C4-2B (cell line): ENCODE measurements around the gene GARRE1.
"Not testable (repeated sequence)": the region's sequence is repeated elsewhere in the genome, so short reads cannot be mapped to it uniquely, and the experiment has no call there.

Experiments used
- CTCF ChIP-seq: fragments of 450-650 bp; conservative IDR thresholded peaks from 2 replicates; pipeline ENCODE4 v1.5.1; 2017; ENCODE audit warnings: mild to moderate bottlenecking
- ZFX ChIP-seq: fragments of 450-650 bp; IDR thresholded peaks from 2 replicates; pipeline ENCODE4 v1.6.1; 2017

GRCh38 chr19:34281444-34281843 lies 27.1 kb downstream of the GARRE1 start:
- not testable (repeated sequence) for TF ChIP-seq CTCF, ZFX
